Endothelial cell of umbilical vein (primary cell): ENCODE data around the gene INPP5A.
A peak's percentile ranks its signal among the peaks of the same experiment; 100 is the strongest.

Experiments used
- POLR2A ChIP-seq: IDR thresholded peaks from 2 replicates; pipeline ENCODE4 v1.6.1; 2012; ENCODE audit warnings: low read depth, mild to moderate bottlenecking, control low read depth, low read length
- POLR2AphosphoS5 ChIP-seq: IDR thresholded peaks from 2 replicates; pipeline ENCODE4 v1.6.1; 2012; ENCODE audit warnings: low read depth, mild to moderate bottlenecking, control low read depth, low read length, moderate library complexity; ENCODE audit not compliant: insufficient read depth
- TF ChIP-seq, protein P1 (sequence below), 2 donors: IDR thresholded peaks; 1 replicate in 1 of 2; 2 replicates in 1 of 2; pipeline ENCODE4 v1.5.1; 2011; ENCODE audit warnings: low read length in 2 of 2, mild to moderate bottlenecking in 2 of 2, moderate library complexity in 2 of 2, control low read depth in 1 of 2, inconsistent platforms in 1 of 2, low read depth in 1 of 2; ENCODE audit not compliant: insufficient read depth in 1 of 2; ENCODE audit errors: extremely low read depth in 1 of 2
- TF ChIP-seq, protein P2 (sequence below): IDR thresholded peaks from 2 replicates; pipeline ENCODE4 v1.6.1; 2011; ENCODE audit not compliant: insufficient read depth, insufficient read length

DNA sequence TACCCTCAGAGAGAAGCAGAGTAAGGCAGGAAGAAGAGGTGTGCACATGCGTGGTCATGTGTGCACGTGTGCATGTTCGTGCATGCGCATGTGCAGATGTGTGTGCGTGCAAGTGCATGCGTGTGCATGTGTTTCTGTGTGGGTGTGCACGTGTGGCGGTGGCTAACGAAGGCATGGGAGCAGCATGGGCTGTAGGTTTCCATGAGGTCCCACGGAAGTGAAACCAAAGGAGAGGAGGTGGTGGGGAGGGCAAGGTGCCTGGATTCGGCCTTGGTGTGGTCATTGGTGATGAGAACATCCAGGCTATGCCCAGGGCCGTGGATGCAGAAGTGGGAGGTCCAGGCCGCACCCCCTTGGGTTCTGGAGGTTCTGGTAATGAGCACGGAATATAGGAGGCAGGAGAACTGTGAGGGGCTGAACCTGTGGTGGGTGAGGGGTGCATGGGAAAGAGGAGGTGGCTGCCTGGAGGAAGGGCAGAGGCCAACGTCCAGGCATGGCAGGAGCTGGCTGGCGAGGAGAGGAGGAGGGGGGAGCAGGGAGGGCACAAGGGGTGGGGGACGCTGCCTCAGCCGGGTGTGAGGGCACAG, 2.4 kb upstream of the INPP5A start:
- TF ChIP-seq POLR2AphosphoS5 (no peak), POLR2A (no peak)
- TF ChIP-seq, protein P1, sequence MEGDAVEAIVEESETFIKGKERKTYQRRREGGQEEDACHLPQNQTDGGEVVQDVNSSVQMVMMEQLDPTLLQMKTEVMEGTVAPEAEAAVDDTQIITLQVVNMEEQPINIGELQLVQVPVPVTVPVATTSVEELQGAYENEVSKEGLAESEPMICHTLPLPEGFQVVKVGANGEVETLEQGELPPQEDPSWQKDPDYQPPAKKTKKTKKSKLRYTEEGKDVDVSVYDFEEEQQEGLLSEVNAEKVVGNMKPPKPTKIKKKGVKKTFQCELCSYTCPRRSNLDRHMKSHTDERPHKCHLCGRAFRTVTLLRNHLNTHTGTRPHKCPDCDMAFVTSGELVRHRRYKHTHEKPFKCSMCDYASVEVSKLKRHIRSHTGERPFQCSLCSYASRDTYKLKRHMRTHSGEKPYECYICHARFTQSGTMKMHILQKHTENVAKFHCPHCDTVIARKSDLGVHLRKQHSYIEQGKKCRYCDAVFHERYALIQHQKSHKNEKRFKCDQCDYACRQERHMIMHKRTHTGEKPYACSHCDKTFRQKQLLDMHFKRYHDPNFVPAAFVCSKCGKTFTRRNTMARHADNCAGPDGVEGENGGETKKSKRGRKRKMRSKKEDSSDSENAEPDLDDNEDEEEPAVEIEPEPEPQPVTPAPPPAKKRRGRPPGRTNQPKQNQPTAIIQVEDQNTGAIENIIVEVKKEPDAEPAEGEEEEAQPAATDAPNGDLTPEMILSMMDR (IDR thresholded peaks at IDR 0.05; ENCODE audit: extremely low read depth in 1 of 2, insufficient read depth in 1 of 2, low read depth in 1 of 2, low read length in 2 of 2), result no peak
- TF ChIP-seq, protein P2, sequence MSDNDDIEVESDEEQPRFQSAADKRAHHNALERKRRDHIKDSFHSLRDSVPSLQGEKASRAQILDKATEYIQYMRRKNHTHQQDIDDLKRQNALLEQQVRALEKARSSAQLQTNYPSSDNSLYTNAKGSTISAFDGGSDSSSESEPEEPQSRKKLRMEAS, result peak; percentile 37
